IMR-90 (cell line): ENCODE data around the gene MLLT3. TPM values are rescaled to one million over a fixed set of nuclear protein-coding genes. Genes with fewer than 3 reads are reported as not detected.

Experiments used
- ATAC-seq: fragments of 200-7000 bp; cut with Tn5 transposase; 2 replicates; pipeline ENCODE4 v1.9.1; 2020; ENCODE audit warnings: low read depth, mild to moderate bottlenecking, moderate library complexity
- BruUV-seq: library from RNA; stranded (reverse); fragments of 400-500 nt; replicated peaks from 2 replicates; lab custom pipeline; 2021; lab: Mats Ljungman, UMichigan
- CTCF ChIA-PET: fragments of 300-600 bp; formaldehyde crosslinking; extraction: SDS; loops from one replicate; lab custom pipeline; 2021; ENCODE audit warnings: antibody characterized with exemption; lab: Yijun Ruan, JAX
- POLR2A ChIA-PET: fragments of 300-600 bp; sonication (Branson Sonifier 250); formaldehyde crosslinking; loops from one replicate; lab custom pipeline; 2022; ENCODE audit warnings: antibody characterized with exemption; ENCODE audit not compliant: unreplicated experiment; lab: Charles Lee
- DNase-seq: peaks from one replicate; pipeline ENCODE4 v3.0.0; 2013
- H2AFZ ChIP-seq: replicated peaks from 2 replicates; pipeline ENCODE3; 2013; ENCODE audit warnings: low read length, mild to moderate bottlenecking; ENCODE audit not compliant: poor library complexity
- H2AK5ac ChIP-seq: 2 replicates; pipeline ENCODE4 v1.6.1; 2013; ENCODE audit warnings: low read depth, low read length, inconsistent platforms
- H2AK9ac ChIP-seq: replicated peaks from 2 replicates; pipeline ENCODE3; 2013; ENCODE audit warnings: mild to moderate bottlenecking, low read depth, low read length, moderate library complexity; ENCODE audit not compliant: poor library complexity
- H2BK120ac ChIP-seq: 2 replicates; pipeline ENCODE4 v1.6.1; 2013; ENCODE audit warnings: low read depth, low read length, inconsistent platforms
- H2BK15ac ChIP-seq: 3 replicates; pipeline ENCODE4 v1.6.1; 2013; ENCODE audit warnings: low read depth, low read length, inconsistent platforms
- H2BK20ac ChIP-seq: 2 replicates; pipeline ENCODE4 v1.6.1; 2013; ENCODE audit warnings: low read depth, mild to moderate bottlenecking, inconsistent platforms, low read length, moderate library complexity
- H2BK5ac ChIP-seq: 2 replicates; pipeline ENCODE4 v1.6.1; 2013; ENCODE audit warnings: mild to moderate bottlenecking, low read depth, low read length, inconsistent platforms; ENCODE audit not compliant: poor library complexity, severe bottlenecking
- H3K14ac ChIP-seq: replicated peaks from 2 replicates; pipeline ENCODE4 v1.6.1; 2013; ENCODE audit warnings: low read depth, low read length, inconsistent platforms
- H3K18ac ChIP-seq: 2 replicates; pipeline ENCODE4 v1.6.1; 2013; ENCODE audit warnings: low read depth, low read length, control low read depth
- H3K23ac ChIP-seq: 2 replicates; pipeline ENCODE4 v1.6.1; 2013; ENCODE audit warnings: low read depth, low read length, inconsistent platforms
- H3K27ac ChIP-seq: 2 replicates; pipeline ENCODE4 v1.5.1; 2013; ENCODE audit warnings: mild to moderate bottlenecking, control low read depth, low read length; ENCODE audit not compliant: insufficient read depth
- H3K27me3 ChIP-seq: 2 replicates; pipeline ENCODE4 v1.6.1; 2013; ENCODE audit warnings: low read length; ENCODE audit not compliant: control insufficient read depth, insufficient read depth
- H3K36me3 ChIP-seq: 2 replicates; pipeline ENCODE4 v1.6.1; 2013; ENCODE audit warnings: low read length, mixed read lengths; ENCODE audit not compliant: control insufficient read depth, insufficient read depth
- H3K4ac ChIP-seq: 2 replicates; pipeline ENCODE4 v1.6.1; 2013; ENCODE audit warnings: low read depth, low read length, inconsistent platforms
- H3K4me1 ChIP-seq: 2 replicates; pipeline ENCODE4 v1.6.1; 2013; ENCODE audit warnings: low read length, mixed read lengths; ENCODE audit not compliant: control insufficient read depth, insufficient read depth
- H3K4me2 ChIP-seq: 2 replicates; pipeline ENCODE4 v1.6.1; 2013; ENCODE audit warnings: low read depth, mild to moderate bottlenecking, control low read depth, low read length, moderate library complexity
- H3K4me3 ChIP-seq: 2 replicates; pipeline ENCODE4 v1.5.1; 2013; ENCODE audit warnings: low read depth, mild to moderate bottlenecking, control low read depth, low read length, moderate library complexity; ENCODE audit not compliant: insufficient read depth
- H3K56ac ChIP-seq: 2 replicates; pipeline ENCODE4 v1.6.1; 2013; ENCODE audit warnings: low read length, inconsistent platforms; ENCODE audit not compliant: insufficient read depth; ENCODE audit errors: extremely low read depth
- H3K79me1 ChIP-seq, 2 experiments: 2 replicates each; pipeline ENCODE4 v1.6.1; 2013; ENCODE audit warnings: low read length in 2 of 2, inconsistent platforms in 1 of 2, low read depth in 1 of 2
- H3K9ac ChIP-seq: 2 replicates; pipeline ENCODE4 v1.6.1; 2013; ENCODE audit warnings: low read depth, low read length, control low read depth
- H3K9me1 ChIP-seq: 2 replicates; pipeline ENCODE4 v1.6.1; 2013; ENCODE audit warnings: low read length, inconsistent platforms; ENCODE audit not compliant: insufficient read depth
- H3K9me3 ChIP-seq: 2 replicates; pipeline ENCODE4 v1.6.1; 2013; ENCODE audit warnings: low read length; ENCODE audit not compliant: control insufficient read depth, insufficient read depth
- H4K20me1 ChIP-seq: 2 replicates; pipeline ENCODE4 v1.6.1; 2013; ENCODE audit warnings: low read length, inconsistent platforms; ENCODE audit not compliant: insufficient read depth
- H4K5ac ChIP-seq: 2 replicates; pipeline ENCODE4 v1.6.1; 2013; ENCODE audit warnings: mild to moderate bottlenecking, low read depth, low read length, control low read depth
- H4K8ac ChIP-seq, 2 experiments: 2 replicates each; pipeline ENCODE4 v1.6.1; 2013; ENCODE audit warnings: low read depth in 2 of 2, low read length in 2 of 2, control low read depth in 1 of 2, inconsistent platforms in 1 of 2
- H4K91ac ChIP-seq: 2 replicates; pipeline ENCODE4 v1.6.1; 2013; ENCODE audit warnings: low read depth, low read length, inconsistent platforms; ENCODE audit not compliant: insufficient read depth
- BHLHE40 ChIP-seq: fragments of 150-350 bp; IDR thresholded peaks from 2 replicates; pipeline ENCODE4 v1.6.1; 2016; ENCODE audit warnings: mild to moderate bottlenecking, low read depth, low read length
- CEBPB ChIP-seq: IDR thresholded peaks from 2 replicates; pipeline ENCODE4 v1.6.1; 2012; ENCODE audit warnings: low read depth, low read length, improper control_type of control experiment
- CHD1 ChIP-seq: IDR thresholded peaks from 2 replicates; pipeline ENCODE4 v1.6.1; 2012; ENCODE audit warnings: low read depth, low read length, improper control_type of control experiment
- FOS ChIP-seq: fragments of 150-350 bp; IDR thresholded peaks from 2 replicates; pipeline ENCODE4 v1.6.1; 2016; ENCODE audit warnings: low read depth, low read length
- MAFK ChIP-seq: IDR thresholded peaks from 2 replicates; pipeline ENCODE4 v1.6.1; 2012; ENCODE audit warnings: low read depth, low read length, improper control_type of control experiment
- MAZ ChIP-seq: IDR thresholded peaks from 2 replicates; pipeline ENCODE4 v1.6.1; 2012; ENCODE audit warnings: low read depth, mild to moderate bottlenecking, low read length, improper control_type of control experiment, moderate library complexity, borderline replicate concordance
- MXI1 ChIP-seq: IDR thresholded peaks from 2 replicates; pipeline ENCODE4 v1.6.1; 2012; ENCODE audit warnings: low read depth, mild to moderate bottlenecking, low read length, moderate library complexity, borderline replicate concordance
- NFE2L2 ChIP-seq: fragments of 150-350 bp; IDR thresholded peaks from 2 replicates; pipeline ENCODE4 v1.6.1; 2016; ENCODE audit warnings: low read depth, mild to moderate bottlenecking, low read length
- POLR2A ChIP-seq: IDR thresholded peaks from 2 replicates; pipeline ENCODE4 v1.6.1; 2012; ENCODE audit warnings: mild to moderate bottlenecking, low read depth, low read length
- RAD21 ChIP-seq: IDR thresholded peaks from 2 replicates; pipeline ENCODE4 v1.6.1; 2012; ENCODE audit warnings: low read length, improper control_type of control experiment
- RCOR1 ChIP-seq: IDR thresholded peaks from 2 replicates; pipeline ENCODE4 v1.6.1; 2012; ENCODE audit warnings: mild to moderate bottlenecking, low read length, improper control_type of control experiment; ENCODE audit not compliant: insufficient replicate concordance
- RFX5 ChIP-seq: IDR thresholded peaks from 2 replicates; pipeline ENCODE4 v1.8.0; 2012; ENCODE audit warnings: low read depth, mild to moderate bottlenecking, low read length, moderate library complexity
- SMC3 ChIP-seq: fragments of 150-350 bp; IDR thresholded peaks from 2 replicates; pipeline ENCODE4 v1.6.1; 2016; ENCODE audit warnings: low read depth, mild to moderate bottlenecking, antibody characterized with exemption, low read length, moderate library complexity
- WGBS, 2 experiments: methylation state at CpG; one replicate each; pipeline versions ENCODE4 v1.1.5 to v1.1.7; 2013; ENCODE audit warnings: missing lambda C conversion rate in 2 of 2; ENCODE audit not compliant: insufficient read length in 1 of 2; ENCODE audit errors: extremely low coverage in 2 of 2; 5-methylcytosine and 5-hydroxymethylcytosine counted together
- dilution Hi-C: fragments of 300-500 bp; cut with HindIII; formaldehyde crosslinking; loops from one replicate; pipeline ENCODE4 v1.14.3; 2018; ENCODE audit warnings: low sequenced_read_pairs; ENCODE audit not compliant: unreplicated experiment
- in situ Hi-C: fragments of 300-500 bp; cut with MboI; formaldehyde crosslinking; loops from 3 replicates; pipeline ENCODE4 v1.14.3; 2019; ENCODE audit warnings: low sequenced_read_pairs, inconsistent platforms, mixed read lengths
- intact Hi-C: fragments of 100-400 bp; cut with micrococcal nuclease; formaldehyde crosslinking; loops from 2 replicates; pipeline ENCODE4 v1.10.0; 2022
- polyA plus RNA-seq, 3 experiments: library from polyadenylated mRNA; depleted of rRNA; stranded (reverse); fragments of >200 nt; gene quantifications; 2 replicates each; pipeline ENCODE4 v1.2.3, GENCODE V29; 2012; ENCODE audit warnings: low replicate concordance in 1 of 3
- total RNA-seq: library from RNA; depleted of rRNA; stranded (reverse); fragments of >200 nt; gene quantifications from 2 replicates; pipeline ENCODE4 v1.2.3, GENCODE V29; 2012
- TF ChIP-seq, protein P1 (sequence below): fragments of 150-350 bp; IDR thresholded peaks from 2 replicates; pipeline ENCODE4 v1.6.1; 2017; ENCODE audit warnings: mild to moderate bottlenecking, antibody characterized with exemption, low read length, low read depth
- TF ChIP-seq, protein P2 (sequence below): conservative IDR thresholded peaks from 2 replicates; pipeline ENCODE4 v1.5.1; 2012; ENCODE audit warnings: mild to moderate bottlenecking, low read depth, low read length, improper control_type of control experiment
- TF ChIP-seq, protein P3 (sequence below): fragments of 150-350 bp; IDR thresholded peaks from 2 replicates; pipeline ENCODE4 v1.6.1; 2016; ENCODE audit warnings: low read depth, mild to moderate bottlenecking, low read length, moderate library complexity, borderline replicate concordance

The MLLT3 gene
- total and polyA plus RNA-seq, 2 of the 4 experiments (the other 2 are of a cell fraction), result 10.4 to 21.1 TPM

DNA sequence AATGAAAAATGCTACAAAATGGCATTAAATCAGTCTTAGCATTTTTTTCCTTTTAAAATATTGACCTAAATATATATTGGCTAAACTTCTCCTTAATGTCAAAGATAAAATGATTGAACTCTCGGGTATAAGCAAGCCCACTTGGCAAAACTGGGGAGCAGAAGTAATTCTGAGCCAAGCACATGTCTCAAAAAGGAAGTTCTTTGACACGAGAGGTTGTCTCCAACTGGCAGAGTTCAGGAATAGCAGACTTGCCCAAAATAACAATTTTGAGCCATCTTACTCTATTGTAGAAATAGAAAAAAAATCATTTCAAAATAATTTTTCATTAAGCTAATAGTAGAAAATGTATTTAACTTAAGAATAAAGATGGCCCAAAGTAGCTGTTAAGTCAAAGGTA is 10.4 kb upstream of the MLLT3 start:
- no peak overlapping the region for H2BK15ac ChIP-seq
- CTCF ChIA-PET, result no interaction called here
- no TSS peak for BruUV-seq
- no peak overlapping the region for H2AFZ ChIP-seq
- no peak overlapping the region for H2BK20ac ChIP-seq
- H3K4me2 ChIP-seq, result no peak overlapping the region
- H4K5ac ChIP-seq, result no peak overlapping the region
- POLR2A ChIA-PET, result no interaction called here
- H2BK5ac ChIP-seq, result no peak overlapping the region
- no peaks in the 10 kb centered on the region for H3K9me3 ChIP-seq
- H3K9me1 ChIP-seq, result peaks cover 3% of the 10 kb centered on the region; the same call in 1 of the 2 replicates
- intact Hi-C loops, result no loop called here
- H3K27me3 ChIP-seq, result no peaks in the 10 kb centered on the region
- H4K20me1 ChIP-seq, result no peaks in the 10 kb centered on the region
- no peaks in the 10 kb centered on the region for H3K79me1 ChIP-seq
- H3K14ac ChIP-seq, result no peak overlapping the region
- in situ Hi-C loops, result no loop called here
- H3K56ac ChIP-seq, result no peak overlapping the region
- H3K23ac ChIP-seq, result no peak overlapping the region
- H2AK5ac ChIP-seq, result no peak overlapping the region
- no peak overlapping the region for H2AK9ac ChIP-seq
- H2BK120ac ChIP-seq, result no peak overlapping the region
- no peak for DNase-seq
- TF ChIP-seq, protein P1, sequence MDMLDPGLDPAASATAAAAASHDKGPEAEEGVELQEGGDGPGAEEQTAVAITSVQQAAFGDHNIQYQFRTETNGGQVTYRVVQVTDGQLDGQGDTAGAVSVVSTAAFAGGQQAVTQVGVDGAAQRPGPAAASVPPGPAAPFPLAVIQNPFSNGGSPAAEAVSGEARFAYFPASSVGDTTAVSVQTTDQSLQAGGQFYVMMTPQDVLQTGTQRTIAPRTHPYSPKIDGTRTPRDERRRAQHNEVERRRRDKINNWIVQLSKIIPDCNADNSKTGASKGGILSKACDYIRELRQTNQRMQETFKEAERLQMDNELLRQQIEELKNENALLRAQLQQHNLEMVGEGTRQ, result no peak
- TF ChIP-seq MAZ (no peak), CHD1 (no peak), CEBPB (no peak), POLR2A (no peak), BHLHE40 (no peak), MAFK (no peak), MXI1 (no peak), RFX5 (no peak), RCOR1 (no peak), FOS (no peak), RAD21 (no peak), NFE2L2 (no peak), SMC3 (no peak)
- TF ChIP-seq, protein P2, sequence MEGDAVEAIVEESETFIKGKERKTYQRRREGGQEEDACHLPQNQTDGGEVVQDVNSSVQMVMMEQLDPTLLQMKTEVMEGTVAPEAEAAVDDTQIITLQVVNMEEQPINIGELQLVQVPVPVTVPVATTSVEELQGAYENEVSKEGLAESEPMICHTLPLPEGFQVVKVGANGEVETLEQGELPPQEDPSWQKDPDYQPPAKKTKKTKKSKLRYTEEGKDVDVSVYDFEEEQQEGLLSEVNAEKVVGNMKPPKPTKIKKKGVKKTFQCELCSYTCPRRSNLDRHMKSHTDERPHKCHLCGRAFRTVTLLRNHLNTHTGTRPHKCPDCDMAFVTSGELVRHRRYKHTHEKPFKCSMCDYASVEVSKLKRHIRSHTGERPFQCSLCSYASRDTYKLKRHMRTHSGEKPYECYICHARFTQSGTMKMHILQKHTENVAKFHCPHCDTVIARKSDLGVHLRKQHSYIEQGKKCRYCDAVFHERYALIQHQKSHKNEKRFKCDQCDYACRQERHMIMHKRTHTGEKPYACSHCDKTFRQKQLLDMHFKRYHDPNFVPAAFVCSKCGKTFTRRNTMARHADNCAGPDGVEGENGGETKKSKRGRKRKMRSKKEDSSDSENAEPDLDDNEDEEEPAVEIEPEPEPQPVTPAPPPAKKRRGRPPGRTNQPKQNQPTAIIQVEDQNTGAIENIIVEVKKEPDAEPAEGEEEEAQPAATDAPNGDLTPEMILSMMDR, result no peak
- TF ChIP-seq, protein P3, sequence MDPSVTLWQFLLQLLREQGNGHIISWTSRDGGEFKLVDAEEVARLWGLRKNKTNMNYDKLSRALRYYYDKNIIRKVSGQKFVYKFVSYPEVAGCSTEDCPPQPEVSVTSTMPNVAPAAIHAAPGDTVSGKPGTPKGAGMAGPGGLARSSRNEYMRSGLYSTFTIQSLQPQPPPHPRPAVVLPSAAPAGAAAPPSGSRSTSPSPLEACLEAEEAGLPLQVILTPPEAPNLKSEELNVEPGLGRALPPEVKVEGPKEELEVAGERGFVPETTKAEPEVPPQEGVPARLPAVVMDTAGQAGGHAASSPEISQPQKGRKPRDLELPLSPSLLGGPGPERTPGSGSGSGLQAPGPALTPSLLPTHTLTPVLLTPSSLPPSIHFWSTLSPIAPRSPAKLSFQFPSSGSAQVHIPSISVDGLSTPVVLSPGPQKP, result no peak
- peaks cover 3% of the 10 kb centered on the region; the same call in 1 of the 2 replicates for H3K4me1 ChIP-seq
- no peak overlapping the region for H3K27ac ChIP-seq
- H3K4me3 ChIP-seq, result no peak overlapping the region
- no peak overlapping the region for H3K9ac ChIP-seq
- H3K18ac ChIP-seq, result no peak overlapping the region; the same call in 1 of the 2 replicates
- no CpG with 5 or more reads among the region's 2 CpGs for WGBS, 2 experiments
- H4K8ac ChIP-seq, result no peak overlapping the region
- ATAC-seq, result no peak
- H4K91ac ChIP-seq, result no peak overlapping the region
- dilution Hi-C loops, result no loop called here
- no peak overlapping the region for H3K4ac ChIP-seq
- no peaks in the 10 kb centered on the region for H3K36me3 ChIP-seq
